Measurements from ENCODE around the gene LCN9.
"Not testable (repeated sequence)": the region's sequence is repeated elsewhere in the genome, so short reads cannot be mapped to it uniquely, and the experiment has no call there.

Gene LCN9

GRCh38 chr9:135619599-135619886, 43.6 kb upstream of the LCN9 start:
- no peaks in the 10 kb centered on the region for H3K4me1 ChIP-seq (ENCODE audit: control insufficient read depth, insufficient read depth, low read length)
- no peak overlapping the region for H3K4me3 ChIP-seq (ENCODE audit: insufficient read depth, low read depth, low read length)
- H3K27ac ChIP-seq (ENCODE audit: insufficient read depth, low read depth, low read length, poor library complexity, severe bottlenecking), result no peak overlapping the region
- no peaks in the 10 kb centered on the region for H3K27me3 ChIP-seq (ENCODE audit: control insufficient read depth, insufficient read depth, low read length, poor library complexity, severe bottlenecking)
- H3K36me3 ChIP-seq (ENCODE audit: control insufficient read depth, insufficient read depth, low read length), result no peaks in the 10 kb centered on the region
- no peaks in the 10 kb centered on the region for H3K9me3 ChIP-seq (ENCODE audit: control insufficient read depth, low read length)
- 92 to 93% methylated on average over 10 of the region's 10 CpGs for WGBS, 2 experiments

- Histone ChIP-seq H3K36me3 (ENCODE audit: control insufficient read depth, insufficient read depth, low read length) (no peaks in the 10 kb centered on the region), H3K4me1 (ENCODE audit: control insufficient read depth, insufficient read depth, low read length) (no peaks in the 10 kb centered on the region), H3K4me3 (ENCODE audit: insufficient read depth, low read depth, low read length) (no peak overlapping the region), H3K27me3 (ENCODE audit: control insufficient read depth, insufficient read depth, low read length, poor library complexity, severe bottlenecking) (no peaks in the 10 kb centered on the region), H3K9me3 (ENCODE audit: control insufficient read depth, low read length) (no peaks in the 10 kb centered on the region), H3K27ac (ENCODE audit: insufficient read depth, low read depth, low read length, poor library complexity, severe bottlenecking) (no peak overlapping the region)
- 92 to 95% methylated on average over 6 to 7 of the region's 7 CpGs for WGBS, 2 experiments
These were observed 42.6 kb upstream of the LCN9 start for GRCh38 chr9:135620558-135620957.

GRCh38 chr9:135622415-135623020, 40.6 kb upstream of the LCN9 start:
- H3K9me3 ChIP-seq (ENCODE audit: control insufficient read depth, low read length), result no peaks in the 10 kb centered on the region
- no peaks in the 10 kb centered on the region for H3K27me3 ChIP-seq (ENCODE audit: control insufficient read depth, insufficient read depth, low read length, poor library complexity, severe bottlenecking)
- no peaks in the 10 kb centered on the region for H3K4me1 ChIP-seq (ENCODE audit: control insufficient read depth, insufficient read depth, low read length)
- no peaks in the 10 kb centered on the region for H3K36me3 ChIP-seq (ENCODE audit: control insufficient read depth, insufficient read depth, low read length)
- 91 to 92% methylated on average over 11 of the region's 11 CpGs for WGBS, 2 experiments
- no peak overlapping the region for H3K4me3 ChIP-seq (ENCODE audit: insufficient read depth, low read depth, low read length)
- H3K27ac ChIP-seq (ENCODE audit: insufficient read depth, low read depth, low read length, poor library complexity, severe bottlenecking), result no peak overlapping the region

GRCh38 chr9:135624282-135624681, 38.8 kb upstream of the LCN9 start:
- Histone ChIP-seq H3K27me3 (ENCODE audit: control insufficient read depth, insufficient read depth, low read length, poor library complexity, severe bottlenecking) (no peaks in the 10 kb centered on the region), H3K36me3 (ENCODE audit: control insufficient read depth, insufficient read depth, low read length) (no peaks in the 10 kb centered on the region), H3K9me3 (ENCODE audit: control insufficient read depth, low read length) (no peaks in the 10 kb centered on the region), H3K27ac (ENCODE audit: insufficient read depth, low read depth, low read length, poor library complexity, severe bottlenecking) (no peak overlapping the region), H3K4me1 (ENCODE audit: control insufficient read depth, insufficient read depth, low read length) (no peaks in the 10 kb centered on the region), H3K4me3 (ENCODE audit: insufficient read depth, low read depth, low read length) (no peak overlapping the region)
- WGBS, 2 experiments, result 92 to 95% methylated on average over 14 of the region's 14 CpGs

GRCh38 chr9:135632841-135633240, 30.3 kb upstream of the LCN9 start:
- no peaks in the 10 kb centered on the region for H3K9me3 ChIP-seq (ENCODE audit: control insufficient read depth, low read length)
- H3K4me3 ChIP-seq (ENCODE audit: insufficient read depth, low read depth, low read length), result no peak overlapping the region
- 91 to 94% methylated on average over 8 of the region's 10 CpGs for WGBS, 2 experiments
- no peaks in the 10 kb centered on the region for H3K27me3 ChIP-seq (ENCODE audit: control insufficient read depth, insufficient read depth, low read length, poor library complexity, severe bottlenecking)
- H3K27ac ChIP-seq (ENCODE audit: insufficient read depth, low read depth, low read length, poor library complexity, severe bottlenecking), result no peak overlapping the region
- H3K4me1 ChIP-seq (ENCODE audit: control insufficient read depth, insufficient read depth, low read length), result no peaks in the 10 kb centered on the region
- H3K36me3 ChIP-seq (ENCODE audit: control insufficient read depth, insufficient read depth, low read length), result no peaks in the 10 kb centered on the region

GRCh38 chr9:135636930-135637530, 26.1 kb upstream of the LCN9 start:
- WGBS, 2 experiments, result 93 to 94% methylated on average over 7 of the region's 7 CpGs
- H3K4me1 ChIP-seq (ENCODE audit: control insufficient read depth, insufficient read depth, low read length); H3K36me3 ChIP-seq (ENCODE audit: control insufficient read depth, insufficient read depth, low read length); H3K27ac ChIP-seq (ENCODE audit: insufficient read depth, low read depth, low read length, poor library complexity, severe bottlenecking); H3K27me3 ChIP-seq (ENCODE audit: control insufficient read depth, insufficient read depth, low read length, poor library complexity, severe bottlenecking); H3K4me3 ChIP-seq (ENCODE audit: insufficient read depth, low read depth, low read length); H3K9me3 ChIP-seq (ENCODE audit: control insufficient read depth, low read length): not testable (repeated sequence)

- WGBS, 2 experiments, result 91 to 93% methylated on average over 7 to 9 of the region's 9 CpGs
- Histone ChIP-seq H3K27ac (ENCODE audit: insufficient read depth, low read depth, low read length, poor library complexity, severe bottlenecking) (no peak within 1 kb of the TSS), H3K4me1 (ENCODE audit: control insufficient read depth, insufficient read depth, low read length) (no peaks in the 10 kb centered on the region), H3K36me3 (ENCODE audit: control insufficient read depth, insufficient read depth, low read length) (no peaks in the 10 kb centered on the region), H3K9me3 (ENCODE audit: control insufficient read depth, low read length) (no peaks in the 10 kb centered on the region), H3K27me3 (ENCODE audit: control insufficient read depth, insufficient read depth, low read length, poor library complexity, severe bottlenecking) (no peaks in the 10 kb centered on the region), H3K4me3 (ENCODE audit: insufficient read depth, low read depth, low read length) (no peak within 1 kb of the TSS)
These were observed 23.9 kb upstream of the LCN9 start, which contains the start of gene GLT6D1 for GRCh38 chr9:135639196-135639595. TSS of gene GLT6D1 (minus strand) at chr9:135639540. CDS start at chr9:135639187, 353 bp downstream.

GRCh38 chr9:135641047-135641446, 22.1 kb upstream of the LCN9 start:
- H3K36me3 ChIP-seq (ENCODE audit: control insufficient read depth, insufficient read depth, low read length), result no peaks in the 10 kb centered on the region
- no peaks in the 10 kb centered on the region for H3K9me3 ChIP-seq (ENCODE audit: control insufficient read depth, low read length)
- H3K4me3 ChIP-seq (ENCODE audit: insufficient read depth, low read depth, low read length), result no peak overlapping the region
- WGBS, 2 experiments, result 84 to 87% methylated on average over 7 of the region's 7 CpGs
- H3K27ac ChIP-seq (ENCODE audit: insufficient read depth, low read depth, low read length, poor library complexity, severe bottlenecking), result no peak overlapping the region
- H3K27me3 ChIP-seq (ENCODE audit: control insufficient read depth, insufficient read depth, low read length, poor library complexity, severe bottlenecking), result no peaks in the 10 kb centered on the region
- no peaks in the 10 kb centered on the region for H3K4me1 ChIP-seq (ENCODE audit: control insufficient read depth, insufficient read depth, low read length)

- Histone ChIP-seq H3K27me3 (ENCODE audit: control insufficient read depth, insufficient read depth, low read length, poor library complexity, severe bottlenecking) (no peaks in the 10 kb centered on the region), H3K9me3 (ENCODE audit: control insufficient read depth, low read length) (no peaks in the 10 kb centered on the region), H3K27ac (ENCODE audit: insufficient read depth, low read depth, low read length, poor library complexity, severe bottlenecking) (no peak overlapping the region), H3K4me1 (ENCODE audit: control insufficient read depth, insufficient read depth, low read length) (no peaks in the 10 kb centered on the region), H3K36me3 (ENCODE audit: control insufficient read depth, insufficient read depth, low read length) (no peaks in the 10 kb centered on the region), H3K4me3 (ENCODE audit: insufficient read depth, low read depth, low read length) (no peak overlapping the region)
- WGBS, 2 experiments, result 85 to 90% methylated on average over 7 to 8 of the region's 8 CpGs
These were observed 21.4 kb upstream of the LCN9 start for GRCh38 chr9:135641745-135642144.

GRCh38 chr9:135644631-135645218, 18.4 kb upstream of the LCN9 start:
- Histone ChIP-seq H3K4me3 (ENCODE audit: insufficient read depth, low read depth, low read length) (no peak overlapping the region), H3K9me3 (ENCODE audit: control insufficient read depth, low read length) (no peaks in the 10 kb centered on the region)
- 86 to 92% methylated on average over 5 of the region's 5 CpGs for WGBS, 2 experiments

More at GRCh38 chr9:135644631-135645218, 18.4 kb upstream of the LCN9 start:
- H3K4me1 ChIP-seq (ENCODE audit: control insufficient read depth, insufficient read depth, low read length), result no peaks in the 10 kb centered on the region
- H3K27ac ChIP-seq (ENCODE audit: insufficient read depth, low read depth, low read length, poor library complexity, severe bottlenecking), result no peak overlapping the region
- H3K27me3 ChIP-seq (ENCODE audit: control insufficient read depth, insufficient read depth, low read length, poor library complexity, severe bottlenecking), result no peaks in the 10 kb centered on the region
- no peaks in the 10 kb centered on the region for H3K36me3 ChIP-seq (ENCODE audit: control insufficient read depth, insufficient read depth, low read length)

All from ectodermal cell (in vitro differentiated cells).